Suprapubic skin (tissue), 4 donors: ENCODE data around the gene NXPH2.

ENCODE experiments used
- CTCF ChIP-seq, 2 donors: fragments of 200-600 bp in 1 of 2; fragments of 450-650 bp in 1 of 2; sonication (generic) in 1 of 2; IDR thresholded peaks; one replicate each; pipeline ENCODE4 v1.5.1; 2016 to 2019; ENCODE audit warnings: antibody characterized with exemption in 2 of 2, mild to moderate bottlenecking in 1 of 2, moderate library complexity in 1 of 2
- POLR2A ChIP-seq, 2 donors: fragments of 450-650 bp; IDR thresholded peaks; one replicate each; pipeline ENCODE4 v1.6.1; 2017; ENCODE audit warnings: antibody characterized with exemption in 2 of 2, mild to moderate bottlenecking in 2 of 2, moderate library complexity in 2 of 2
- POLR2AphosphoS5 ChIP-seq, 3 donors: sonication (generic); formaldehyde crosslinking; IDR thresholded peaks; one replicate each; pipeline ENCODE4 v1.6.1; 2017; ENCODE audit warnings: antibody characterized with exemption in 3 of 3

- TF ChIP-seq CTCF (IDR thresholded peaks at IDR 0.05) (no peak), POLR2A (IDR thresholded peaks at IDR 0.05) (no peak), POLR2AphosphoS5 (IDR thresholded peaks at IDR 0.05) (no peak)
Observed at GRCh38 chr2:138726681-138727080, 53.5 kb downstream of the NXPH2 start.
